IMR-90 (cell line): ENCODE data around the gene BMPER. TPM values are rescaled to one million over a fixed set of nuclear protein-coding genes. Genes with fewer than 3 reads are reported as not detected.

Experiments
- ATAC-seq: fragments of 200-7000 bp; cut with Tn5 transposase; 2 replicates; pipeline ENCODE4 v1.9.1; 2020; ENCODE audit warnings: low read depth, mild to moderate bottlenecking, moderate library complexity
- BruUV-seq: library from RNA; stranded (reverse); fragments of 400-500 nt; replicated peaks from 2 replicates; lab custom pipeline; 2021; lab: Mats Ljungman, UMichigan
- CTCF ChIA-PET: fragments of 300-600 bp; formaldehyde crosslinking; extraction: SDS; loops from one replicate; lab custom pipeline; 2021; ENCODE audit warnings: antibody characterized with exemption; lab: Yijun Ruan, JAX
- POLR2A ChIA-PET: fragments of 300-600 bp; sonication (Branson Sonifier 250); formaldehyde crosslinking; loops from one replicate; lab custom pipeline; 2022; ENCODE audit warnings: antibody characterized with exemption; ENCODE audit not compliant: unreplicated experiment; lab: Charles Lee
- DNase-seq: peaks from one replicate; pipeline ENCODE4 v3.0.0; 2013
- H2AFZ ChIP-seq: replicated peaks from 2 replicates; pipeline ENCODE3; 2013; ENCODE audit warnings: low read length, mild to moderate bottlenecking; ENCODE audit not compliant: poor library complexity
- H2AK5ac ChIP-seq: 2 replicates; pipeline ENCODE4 v1.6.1; 2013; ENCODE audit warnings: low read depth, low read length, inconsistent platforms
- H2AK9ac ChIP-seq: replicated peaks from 2 replicates; pipeline ENCODE3; 2013; ENCODE audit warnings: mild to moderate bottlenecking, low read depth, low read length, moderate library complexity; ENCODE audit not compliant: poor library complexity
- H2BK120ac ChIP-seq: 2 replicates; pipeline ENCODE4 v1.6.1; 2013; ENCODE audit warnings: low read depth, low read length, inconsistent platforms
- H2BK15ac ChIP-seq: 3 replicates; pipeline ENCODE4 v1.6.1; 2013; ENCODE audit warnings: low read depth, low read length, inconsistent platforms
- H2BK20ac ChIP-seq: 2 replicates; pipeline ENCODE4 v1.6.1; 2013; ENCODE audit warnings: low read depth, mild to moderate bottlenecking, inconsistent platforms, low read length, moderate library complexity
- H2BK5ac ChIP-seq: 2 replicates; pipeline ENCODE4 v1.6.1; 2013; ENCODE audit warnings: mild to moderate bottlenecking, low read depth, low read length, inconsistent platforms; ENCODE audit not compliant: poor library complexity, severe bottlenecking
- H3K14ac ChIP-seq: replicated peaks from 2 replicates; pipeline ENCODE4 v1.6.1; 2013; ENCODE audit warnings: low read depth, low read length, inconsistent platforms
- H3K18ac ChIP-seq: 2 replicates; pipeline ENCODE4 v1.6.1; 2013; ENCODE audit warnings: low read depth, low read length, control low read depth
- H3K23ac ChIP-seq: 2 replicates; pipeline ENCODE4 v1.6.1; 2013; ENCODE audit warnings: low read depth, low read length, inconsistent platforms
- H3K27ac ChIP-seq: 2 replicates; pipeline ENCODE4 v1.5.1; 2013; ENCODE audit warnings: mild to moderate bottlenecking, control low read depth, low read length; ENCODE audit not compliant: insufficient read depth
- H3K27me3 ChIP-seq: 2 replicates; pipeline ENCODE4 v1.6.1; 2013; ENCODE audit warnings: low read length; ENCODE audit not compliant: control insufficient read depth, insufficient read depth
- H3K36me3 ChIP-seq: 2 replicates; pipeline ENCODE4 v1.6.1; 2013; ENCODE audit warnings: low read length, mixed read lengths; ENCODE audit not compliant: control insufficient read depth, insufficient read depth
- H3K4ac ChIP-seq: 2 replicates; pipeline ENCODE4 v1.6.1; 2013; ENCODE audit warnings: low read depth, low read length, inconsistent platforms
- H3K4me1 ChIP-seq: 2 replicates; pipeline ENCODE4 v1.6.1; 2013; ENCODE audit warnings: low read length, mixed read lengths; ENCODE audit not compliant: control insufficient read depth, insufficient read depth
- H3K4me2 ChIP-seq: 2 replicates; pipeline ENCODE4 v1.6.1; 2013; ENCODE audit warnings: low read depth, mild to moderate bottlenecking, control low read depth, low read length, moderate library complexity
- H3K4me3 ChIP-seq: 2 replicates; pipeline ENCODE4 v1.5.1; 2013; ENCODE audit warnings: low read depth, mild to moderate bottlenecking, control low read depth, low read length, moderate library complexity; ENCODE audit not compliant: insufficient read depth
- H3K56ac ChIP-seq: 2 replicates; pipeline ENCODE4 v1.6.1; 2013; ENCODE audit warnings: low read length, inconsistent platforms; ENCODE audit not compliant: insufficient read depth; ENCODE audit errors: extremely low read depth
- H3K79me1 ChIP-seq, 2 experiments: 2 replicates each; pipeline ENCODE4 v1.6.1; 2013; ENCODE audit warnings: low read length in 2 of 2, inconsistent platforms in 1 of 2, low read depth in 1 of 2
- H3K9ac ChIP-seq: 2 replicates; pipeline ENCODE4 v1.6.1; 2013; ENCODE audit warnings: low read depth, low read length, control low read depth
- H3K9me1 ChIP-seq: 2 replicates; pipeline ENCODE4 v1.6.1; 2013; ENCODE audit warnings: low read length, inconsistent platforms; ENCODE audit not compliant: insufficient read depth
- H3K9me3 ChIP-seq: 2 replicates; pipeline ENCODE4 v1.6.1; 2013; ENCODE audit warnings: low read length; ENCODE audit not compliant: control insufficient read depth, insufficient read depth
- H4K20me1 ChIP-seq: 2 replicates; pipeline ENCODE4 v1.6.1; 2013; ENCODE audit warnings: low read length, inconsistent platforms; ENCODE audit not compliant: insufficient read depth
- H4K5ac ChIP-seq: 2 replicates; pipeline ENCODE4 v1.6.1; 2013; ENCODE audit warnings: mild to moderate bottlenecking, low read depth, low read length, control low read depth
- H4K8ac ChIP-seq, 2 experiments: 2 replicates each; pipeline ENCODE4 v1.6.1; 2013; ENCODE audit warnings: low read depth in 2 of 2, low read length in 2 of 2, control low read depth in 1 of 2, inconsistent platforms in 1 of 2
- H4K91ac ChIP-seq: 2 replicates; pipeline ENCODE4 v1.6.1; 2013; ENCODE audit warnings: low read depth, low read length, inconsistent platforms; ENCODE audit not compliant: insufficient read depth
- BHLHE40 ChIP-seq: fragments of 150-350 bp; IDR thresholded peaks from 2 replicates; pipeline ENCODE4 v1.6.1; 2016; ENCODE audit warnings: mild to moderate bottlenecking, low read depth, low read length
- CEBPB ChIP-seq: IDR thresholded peaks from 2 replicates; pipeline ENCODE4 v1.6.1; 2012; ENCODE audit warnings: low read depth, low read length, improper control_type of control experiment
- CHD1 ChIP-seq: IDR thresholded peaks from 2 replicates; pipeline ENCODE4 v1.6.1; 2012; ENCODE audit warnings: low read depth, low read length, improper control_type of control experiment
- MAZ ChIP-seq: IDR thresholded peaks from 2 replicates; pipeline ENCODE4 v1.6.1; 2012; ENCODE audit warnings: low read depth, mild to moderate bottlenecking, low read length, improper control_type of control experiment, moderate library complexity, borderline replicate concordance
- MXI1 ChIP-seq: IDR thresholded peaks from 2 replicates; pipeline ENCODE4 v1.6.1; 2012; ENCODE audit warnings: low read depth, mild to moderate bottlenecking, low read length, moderate library complexity, borderline replicate concordance
- NFE2L2 ChIP-seq: fragments of 150-350 bp; IDR thresholded peaks from 2 replicates; pipeline ENCODE4 v1.6.1; 2016; ENCODE audit warnings: low read depth, mild to moderate bottlenecking, low read length
- POLR2A ChIP-seq: IDR thresholded peaks from 2 replicates; pipeline ENCODE4 v1.6.1; 2012; ENCODE audit warnings: mild to moderate bottlenecking, low read depth, low read length
- RAD21 ChIP-seq: IDR thresholded peaks from 2 replicates; pipeline ENCODE4 v1.6.1; 2012; ENCODE audit warnings: low read length, improper control_type of control experiment
- RCOR1 ChIP-seq: IDR thresholded peaks from 2 replicates; pipeline ENCODE4 v1.6.1; 2012; ENCODE audit warnings: mild to moderate bottlenecking, low read length, improper control_type of control experiment; ENCODE audit not compliant: insufficient replicate concordance
- SMC3 ChIP-seq: fragments of 150-350 bp; IDR thresholded peaks from 2 replicates; pipeline ENCODE4 v1.6.1; 2016; ENCODE audit warnings: low read depth, mild to moderate bottlenecking, antibody characterized with exemption, low read length, moderate library complexity
- dilution Hi-C: fragments of 300-500 bp; cut with HindIII; formaldehyde crosslinking; loops from one replicate; pipeline ENCODE4 v1.14.3; 2018; ENCODE audit warnings: low sequenced_read_pairs; ENCODE audit not compliant: unreplicated experiment
- in situ Hi-C: fragments of 300-500 bp; cut with MboI; formaldehyde crosslinking; loops from 3 replicates; pipeline ENCODE4 v1.14.3; 2019; ENCODE audit warnings: low sequenced_read_pairs, inconsistent platforms, mixed read lengths
- intact Hi-C: fragments of 100-400 bp; cut with micrococcal nuclease; formaldehyde crosslinking; loops from 2 replicates; pipeline ENCODE4 v1.10.0; 2022
- polyA plus RNA-seq, 3 experiments: library from polyadenylated mRNA; depleted of rRNA; stranded (reverse); fragments of >200 nt; gene quantifications; 2 replicates each; pipeline ENCODE4 v1.2.3, GENCODE V29; 2012; ENCODE audit warnings: low replicate concordance in 1 of 3
- total RNA-seq: library from RNA; depleted of rRNA; stranded (reverse); fragments of >200 nt; gene quantifications from 2 replicates; pipeline ENCODE4 v1.2.3, GENCODE V29; 2012
- TF ChIP-seq, protein P1 (sequence below): conservative IDR thresholded peaks from 2 replicates; pipeline ENCODE4 v1.5.1; 2012; ENCODE audit warnings: mild to moderate bottlenecking, low read depth, low read length, improper control_type of control experiment
- TF ChIP-seq, protein P2 (sequence below): fragments of 150-350 bp; IDR thresholded peaks from 2 replicates; pipeline ENCODE4 v1.6.1; 2017; ENCODE audit warnings: mild to moderate bottlenecking, antibody characterized with exemption, low read length, low read depth

The BMPER gene
- total and polyA plus RNA-seq, 2 of the 4 experiments (the other 2 are of a cell fraction): 6.2 to 7.9 TPM

DNA sequence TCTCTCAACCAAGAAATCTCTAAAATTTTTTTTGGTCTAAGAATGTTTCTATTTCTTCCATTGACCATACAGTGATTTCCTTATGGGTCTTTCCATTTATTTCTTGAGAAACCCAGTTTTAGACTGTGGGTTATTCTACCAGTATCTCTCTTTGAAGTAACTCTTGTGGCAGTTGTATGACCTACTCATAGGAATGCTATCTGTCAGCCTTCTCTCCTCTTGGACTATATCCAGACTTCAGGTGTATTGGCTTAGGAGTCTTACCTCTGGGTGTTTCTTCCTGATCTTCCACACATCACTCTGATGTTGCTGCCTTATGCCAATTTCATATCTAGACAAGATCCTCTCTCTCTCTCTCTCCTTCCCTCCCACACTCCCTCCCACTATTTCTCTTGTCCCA lies 178.1 kb downstream of the BMPER start:
- no peak overlapping the region for H3K4me3 ChIP-seq
- no peak overlapping the region for H3K56ac ChIP-seq
- no peaks in the 10 kb centered on the region for H3K9me1 ChIP-seq
- no peak overlapping the region; the same call in 1 of the 2 replicates for H3K18ac ChIP-seq
- ATAC-seq (no peak), DNase-seq (peak; percentile 36)
- intact Hi-C loops (loop anchor here (10.0 kb wide), 1 partner anchor 839 kb away; no protein-coding TSS in a partner anchor), in situ Hi-C loops (no loop called here), dilution Hi-C loops (no loop called here)
- no peak overlapping the region for H3K27ac ChIP-seq
- H2BK15ac ChIP-seq: no peak overlapping the region; the same call in 2 of the 3 replicates
- POLR2A ChIA-PET: no interaction called here
- no peak overlapping the region for H2AFZ ChIP-seq
- H3K4me2 ChIP-seq: no peak overlapping the region
- no peak overlapping the region for H3K9ac ChIP-seq
- no peak overlapping the region for H4K8ac ChIP-seq
- no peak overlapping the region for H2AK9ac ChIP-seq
- TF ChIP-seq RCOR1 (no peak), BHLHE40 (no peak), NFE2L2 (no peak), CHD1 (no peak), CEBPB (no peak), RAD21 (no peak), POLR2A (no peak), MAZ (no peak), SMC3 (no peak), MXI1 (no peak)
- TF ChIP-seq, protein P1, sequence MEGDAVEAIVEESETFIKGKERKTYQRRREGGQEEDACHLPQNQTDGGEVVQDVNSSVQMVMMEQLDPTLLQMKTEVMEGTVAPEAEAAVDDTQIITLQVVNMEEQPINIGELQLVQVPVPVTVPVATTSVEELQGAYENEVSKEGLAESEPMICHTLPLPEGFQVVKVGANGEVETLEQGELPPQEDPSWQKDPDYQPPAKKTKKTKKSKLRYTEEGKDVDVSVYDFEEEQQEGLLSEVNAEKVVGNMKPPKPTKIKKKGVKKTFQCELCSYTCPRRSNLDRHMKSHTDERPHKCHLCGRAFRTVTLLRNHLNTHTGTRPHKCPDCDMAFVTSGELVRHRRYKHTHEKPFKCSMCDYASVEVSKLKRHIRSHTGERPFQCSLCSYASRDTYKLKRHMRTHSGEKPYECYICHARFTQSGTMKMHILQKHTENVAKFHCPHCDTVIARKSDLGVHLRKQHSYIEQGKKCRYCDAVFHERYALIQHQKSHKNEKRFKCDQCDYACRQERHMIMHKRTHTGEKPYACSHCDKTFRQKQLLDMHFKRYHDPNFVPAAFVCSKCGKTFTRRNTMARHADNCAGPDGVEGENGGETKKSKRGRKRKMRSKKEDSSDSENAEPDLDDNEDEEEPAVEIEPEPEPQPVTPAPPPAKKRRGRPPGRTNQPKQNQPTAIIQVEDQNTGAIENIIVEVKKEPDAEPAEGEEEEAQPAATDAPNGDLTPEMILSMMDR: no peak
- TF ChIP-seq, protein P2, sequence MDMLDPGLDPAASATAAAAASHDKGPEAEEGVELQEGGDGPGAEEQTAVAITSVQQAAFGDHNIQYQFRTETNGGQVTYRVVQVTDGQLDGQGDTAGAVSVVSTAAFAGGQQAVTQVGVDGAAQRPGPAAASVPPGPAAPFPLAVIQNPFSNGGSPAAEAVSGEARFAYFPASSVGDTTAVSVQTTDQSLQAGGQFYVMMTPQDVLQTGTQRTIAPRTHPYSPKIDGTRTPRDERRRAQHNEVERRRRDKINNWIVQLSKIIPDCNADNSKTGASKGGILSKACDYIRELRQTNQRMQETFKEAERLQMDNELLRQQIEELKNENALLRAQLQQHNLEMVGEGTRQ: no peak
- CTCF ChIA-PET: no interaction called here
- peaks cover 9% of the 10 kb centered on the region for H3K36me3 ChIP-seq
- H3K79me1 ChIP-seq: no peaks in the 10 kb centered on the region
- no peak overlapping the region for H3K23ac ChIP-seq
- no peak overlapping the region for H3K4ac ChIP-seq
- no peaks in the 10 kb centered on the region; the same call in 1 of the 2 replicates for H3K4me1 ChIP-seq
- H4K5ac ChIP-seq: no peak overlapping the region
- H3K14ac ChIP-seq: no peak overlapping the region
- H4K20me1 ChIP-seq: no peaks in the 10 kb centered on the region
- no TSS peak for BruUV-seq
- no peak overlapping the region for H2BK120ac ChIP-seq
- H2BK5ac ChIP-seq: no peak overlapping the region
- H2BK20ac ChIP-seq: no peak overlapping the region
- H2AK5ac ChIP-seq: no peak overlapping the region; the same call in 1 of the 2 replicates
- no peaks in the 10 kb centered on the region for H3K27me3 ChIP-seq
- H3K9me3 ChIP-seq: no peaks in the 10 kb centered on the region
- H4K91ac ChIP-seq: no peak overlapping the region; the same call in 1 of the 2 replicates
